Uterus (tissue), 2 donors: ENCODE data around the gene GPR176.

Experiments
- POLR2A ChIP-seq, 2 donors: fragments of 450-650 bp; IDR thresholded peaks; one replicate each; pipeline ENCODE4 v1.6.1; 2016; ENCODE audit warnings: antibody characterized with exemption in 2 of 2, mild to moderate bottlenecking in 1 of 2, moderate library complexity in 1 of 2
- TF ChIP-seq, protein P1 (sequence below), 4 experiments: fragments of 200-600 bp in 2 of 4; fragments of 450-650 bp in 2 of 4; sonication (generic) in 2 of 4; IDR thresholded peaks; one replicate each; pipeline ENCODE4 v1.5.1; 2016 to 2019; ENCODE audit warnings: antibody characterized with exemption in 4 of 4, mild to moderate bottlenecking in 2 of 4, moderate library complexity in 1 of 4

DNA sequence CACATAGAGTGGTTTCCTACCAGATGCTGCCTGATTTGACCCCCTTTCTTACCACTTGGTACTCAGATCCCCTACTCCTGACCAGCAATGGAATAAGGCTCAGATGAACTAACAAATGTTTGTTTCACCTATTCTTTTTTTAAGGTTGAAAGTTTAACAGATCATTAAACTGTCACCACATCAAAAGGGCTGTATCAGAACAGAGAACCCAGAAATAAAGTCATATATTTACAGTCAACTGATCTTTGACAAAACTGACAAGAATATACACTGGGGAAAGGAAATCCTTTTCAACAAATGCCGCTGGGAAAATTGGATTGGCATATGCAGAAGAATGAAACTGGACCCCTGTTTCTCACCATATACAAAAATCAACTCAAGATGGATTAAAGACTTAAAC lies 56.0 kb downstream of the GPR176 start:
- TF ChIP-seq, protein P1, sequence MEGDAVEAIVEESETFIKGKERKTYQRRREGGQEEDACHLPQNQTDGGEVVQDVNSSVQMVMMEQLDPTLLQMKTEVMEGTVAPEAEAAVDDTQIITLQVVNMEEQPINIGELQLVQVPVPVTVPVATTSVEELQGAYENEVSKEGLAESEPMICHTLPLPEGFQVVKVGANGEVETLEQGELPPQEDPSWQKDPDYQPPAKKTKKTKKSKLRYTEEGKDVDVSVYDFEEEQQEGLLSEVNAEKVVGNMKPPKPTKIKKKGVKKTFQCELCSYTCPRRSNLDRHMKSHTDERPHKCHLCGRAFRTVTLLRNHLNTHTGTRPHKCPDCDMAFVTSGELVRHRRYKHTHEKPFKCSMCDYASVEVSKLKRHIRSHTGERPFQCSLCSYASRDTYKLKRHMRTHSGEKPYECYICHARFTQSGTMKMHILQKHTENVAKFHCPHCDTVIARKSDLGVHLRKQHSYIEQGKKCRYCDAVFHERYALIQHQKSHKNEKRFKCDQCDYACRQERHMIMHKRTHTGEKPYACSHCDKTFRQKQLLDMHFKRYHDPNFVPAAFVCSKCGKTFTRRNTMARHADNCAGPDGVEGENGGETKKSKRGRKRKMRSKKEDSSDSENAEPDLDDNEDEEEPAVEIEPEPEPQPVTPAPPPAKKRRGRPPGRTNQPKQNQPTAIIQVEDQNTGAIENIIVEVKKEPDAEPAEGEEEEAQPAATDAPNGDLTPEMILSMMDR (IDR thresholded peaks at IDR 0.05): no peak
- no peak for TF ChIP-seq POLR2A (IDR thresholded peaks at IDR 0.05)
